Endodermal cell (in vitro differentiated cells): ENCODE results near the gene CFAP77. TPM values are rescaled to one million over a fixed set of nuclear protein-coding genes. Genes with fewer than 3 reads are reported as not detected.

Source experiments
- DNase-seq: peaks from one replicate; pipeline ENCODE4 v3.0.0-alpha.2; 2017
- H3K27ac ChIP-seq: 2 replicates; pipeline ENCODE4 v1.5.1; 2013; ENCODE audit warnings: mild to moderate bottlenecking, low read depth, low read length, moderate library complexity
- H3K27me3 ChIP-seq: 2 replicates; pipeline ENCODE4 v1.6.1; 2013; ENCODE audit warnings: mild to moderate bottlenecking, low read length, moderate library complexity; ENCODE audit not compliant: insufficient read depth, control insufficient read depth, poor library complexity, severe bottlenecking
- H3K36me3 ChIP-seq: 2 replicates; pipeline ENCODE4 v1.7.0; 2013; ENCODE audit warnings: mild to moderate bottlenecking, low read length, moderate library complexity; ENCODE audit not compliant: control insufficient read depth, insufficient read depth
- H3K4me1 ChIP-seq: one replicate; pipeline ENCODE4 v1.7.0; 2013; ENCODE audit warnings: low read length; ENCODE audit not compliant: control insufficient read depth, insufficient read depth
- H3K4me3 ChIP-seq: 2 replicates; pipeline ENCODE4 v1.5.1; 2013; ENCODE audit warnings: mild to moderate bottlenecking, low read length, moderate library complexity
- H3K9ac ChIP-seq: 2 replicates; pipeline ENCODE4 v1.6.1; 2013; ENCODE audit warnings: mild to moderate bottlenecking, low read length, moderate library complexity; ENCODE audit not compliant: poor library complexity, severe bottlenecking; ENCODE audit errors: extremely low read depth
- H3K9me3 ChIP-seq: 2 replicates; pipeline ENCODE4 v1.6.1; 2013; ENCODE audit warnings: mild to moderate bottlenecking, low read length, moderate library complexity; ENCODE audit not compliant: control insufficient read depth
- H3K27ac Mint-ChIP-seq: 2 replicates; pipeline ENCODE4 v1.8.0; 2020; ENCODE audit warnings: mixed read lengths
- H3K27me3 Mint-ChIP-seq: 2 replicates; pipeline ENCODE4 v1.8.0; 2021; ENCODE audit warnings: mild to moderate bottlenecking, mixed read lengths; ENCODE audit not compliant: insufficient read depth
- H3K36me3 Mint-ChIP-seq: 2 replicates; pipeline ENCODE4 v1.8.0; 2020; ENCODE audit warnings: low read depth, mixed read lengths
- H3K4me1 Mint-ChIP-seq: 2 replicates; pipeline ENCODE4 v1.8.0; 2020; ENCODE audit warnings: mixed read lengths
- H3K4me3 Mint-ChIP-seq: 2 replicates; pipeline ENCODE4 v1.8.0; 2020; ENCODE audit warnings: mild to moderate bottlenecking, moderate library complexity, mixed read lengths
- H3K9me3 Mint-ChIP-seq: 2 replicates; pipeline ENCODE4 v1.8.0; 2020; ENCODE audit warnings: mild to moderate bottlenecking, mixed read lengths
- CTCF ChIP-seq: fragments of 200-600 bp; sonication (generic); conservative IDR thresholded peaks from 2 replicates; pipeline ENCODE4 v1.5.0; 2021; ENCODE audit warnings: antibody characterized with exemption, mild to moderate bottlenecking
- WGBS, 2 experiments: methylation state at CpG; one replicate each; pipeline versions ENCODE4 v1.1.5 to v1.1.7; 2013; ENCODE audit warnings: missing lambda C conversion rate in 2 of 2, mixed read lengths in 1 of 2; ENCODE audit not compliant: insufficient coverage in 1 of 2, insufficient read length in 1 of 2; 5-methylcytosine and 5-hydroxymethylcytosine counted together
- total RNA-seq, 2 donors: library from RNA; stranded (reverse); fragmentation: NEBNext Ultra II Directional in 1 of 2; extraction: Animal tissue kit (Norgen Biotek cat#: 25700) in 1 of 2; gene quantifications; 2 replicates in 1 of 2; 3 replicates in 1 of 2; pipeline ENCODE4 v1.2.1, GENCODE V29; 2021

CFAP77 gene
- total RNA-seq, 2 donors from 2014 or later = 1.7 to 2.2 TPM

GRCh38 chr9:132507670-132508469 lies 97.9 kb downstream of the CFAP77 start:
- Mint-ChIP-seq H3K27me3 (peaks cover 8% of the 10 kb centered on the region), H3K4me1 (peaks cover 27% of the 10 kb centered on the region), H3K36me3 (peaks cover 3% of the 10 kb centered on the region), H3K27ac (no peak overlapping the region), H3K4me3 (no peak overlapping the region), H3K9me3 (peaks cover 3% of the 10 kb centered on the region)
- H3K36me3 ChIP-seq = no peaks in the 10 kb centered on the region
- no peak overlapping the region for H3K9ac ChIP-seq
- 55 to 58% methylated on average over 24 of the region's 24 CpGs for WGBS, 2 experiments
- peak; percentile 90 for TF ChIP-seq CTCF
- no peak overlapping the region for H3K4me3 ChIP-seq
- H3K27me3 ChIP-seq = no peaks in the 10 kb centered on the region
- DNase-seq = peak; percentile 93
- H3K9me3 ChIP-seq = no peaks in the 10 kb centered on the region
- H3K4me1 ChIP-seq = peaks cover 11% of the 10 kb centered on the region
- H3K27ac ChIP-seq = no peak overlapping the region

DNA sequence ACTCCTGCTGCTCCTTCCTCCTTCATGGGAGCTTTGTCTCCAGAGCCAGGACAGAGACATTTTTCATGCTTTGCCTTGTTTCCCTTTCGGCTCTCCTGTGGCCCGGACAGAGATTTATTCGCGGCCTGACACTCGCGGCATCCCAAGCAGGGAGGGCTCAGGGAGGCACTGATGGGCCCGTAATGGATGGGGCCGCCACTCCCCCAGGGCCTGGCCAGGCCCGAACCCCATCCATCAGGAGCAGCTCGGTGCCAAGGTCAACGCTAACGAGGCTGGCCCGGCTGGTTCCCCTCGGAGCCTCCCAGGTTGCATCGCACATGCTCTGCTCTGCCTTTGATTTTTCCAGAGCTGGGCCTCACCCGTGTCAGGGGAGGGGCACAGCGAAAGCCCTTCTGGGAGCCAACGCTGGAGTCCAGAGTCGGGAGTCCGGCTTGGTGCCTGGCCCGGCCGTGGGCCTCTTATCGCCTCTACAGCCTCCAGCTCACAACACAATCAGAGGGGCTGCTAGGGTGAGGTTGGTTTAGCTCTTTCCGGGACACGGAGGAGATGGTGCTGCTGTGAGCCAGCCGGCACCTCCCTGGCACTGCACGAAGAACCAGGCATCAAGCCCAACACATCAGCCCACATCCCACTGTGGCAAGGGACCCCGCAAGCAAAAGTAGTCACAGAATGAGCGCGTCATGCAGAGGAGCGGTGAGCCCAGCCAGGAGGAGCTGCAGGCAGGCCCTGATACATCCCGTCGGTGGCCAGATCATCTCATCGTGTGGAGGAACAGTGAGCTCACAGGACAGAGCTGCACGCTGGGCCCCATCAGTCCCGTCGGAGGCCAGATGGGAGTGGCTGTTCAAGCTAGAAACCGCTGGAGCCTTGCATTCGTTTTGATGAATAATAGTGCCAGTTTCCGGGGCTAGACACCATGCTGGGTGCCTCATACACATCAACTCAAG lies 100.2 kb downstream of the CFAP77 start:
- 90 to 93% methylated on average over 19 to 40 of the region's 40 CpGs for WGBS, 2 experiments
- no peak overlapping the region for H3K9ac ChIP-seq
- peaks cover 23% of the 10 kb centered on the region for H3K27me3 Mint-ChIP-seq

More for the DNA sequence above, 100.2 kb downstream of the CFAP77 start:
- H3K4me1 ChIP-seq = peaks cover 5% of the 10 kb centered on the region
- no peaks in the 10 kb centered on the region for H3K27me3 ChIP-seq
- no peaks in the 10 kb centered on the region for H3K9me3 ChIP-seq
- no peak for TF ChIP-seq CTCF
- Mint-ChIP-seq H3K4me3 (no peak overlapping the region), H3K36me3 (no peaks in the 10 kb centered on the region), H3K4me1 (peaks cover 17% of the 10 kb centered on the region), H3K9me3 (no peaks in the 10 kb centered on the region), H3K27ac (no peak overlapping the region)
- DNase-seq = no peak
- no peaks in the 10 kb centered on the region for H3K36me3 ChIP-seq
- no peak overlapping the region for H3K27ac ChIP-seq
- no peak overlapping the region for H3K4me3 ChIP-seq
